Endodermal cell (in vitro differentiated cells): Measurements from ENCODE around the gene MTMR12. TPM values are rescaled to one million over a fixed set of nuclear protein-coding genes. Genes with fewer than 3 reads are reported as not detected.
A peak's percentile ranks its signal among the peaks of the same experiment; 100 is the strongest.

Experiments used
- DNase-seq: peaks from one replicate; pipeline ENCODE4 v3.0.0-alpha.2; 2017
- H3K27ac ChIP-seq: 2 replicates; pipeline ENCODE4 v1.5.1; 2013; ENCODE audit warnings: mild to moderate bottlenecking, low read depth, low read length, moderate library complexity
- H3K27me3 ChIP-seq: 2 replicates; pipeline ENCODE4 v1.6.1; 2013; ENCODE audit warnings: mild to moderate bottlenecking, low read length, moderate library complexity; ENCODE audit not compliant: insufficient read depth, control insufficient read depth, poor library complexity, severe bottlenecking
- H3K36me3 ChIP-seq: 2 replicates; pipeline ENCODE4 v1.7.0; 2013; ENCODE audit warnings: mild to moderate bottlenecking, low read length, moderate library complexity; ENCODE audit not compliant: control insufficient read depth, insufficient read depth
- H3K4me1 ChIP-seq: one replicate; pipeline ENCODE4 v1.7.0; 2013; ENCODE audit warnings: low read length; ENCODE audit not compliant: control insufficient read depth, insufficient read depth
- H3K4me3 ChIP-seq: 2 replicates; pipeline ENCODE4 v1.5.1; 2013; ENCODE audit warnings: mild to moderate bottlenecking, low read length, moderate library complexity
- H3K9ac ChIP-seq: 2 replicates; pipeline ENCODE4 v1.6.1; 2013; ENCODE audit warnings: mild to moderate bottlenecking, low read length, moderate library complexity; ENCODE audit not compliant: poor library complexity, severe bottlenecking; ENCODE audit errors: extremely low read depth
- H3K9me3 ChIP-seq: 2 replicates; pipeline ENCODE4 v1.6.1; 2013; ENCODE audit warnings: mild to moderate bottlenecking, low read length, moderate library complexity; ENCODE audit not compliant: control insufficient read depth
- H3K27ac Mint-ChIP-seq: 2 replicates; pipeline ENCODE4 v1.8.0; 2020; ENCODE audit warnings: mixed read lengths
- H3K27me3 Mint-ChIP-seq: 2 replicates; pipeline ENCODE4 v1.8.0; 2021; ENCODE audit warnings: mild to moderate bottlenecking, mixed read lengths; ENCODE audit not compliant: insufficient read depth
- H3K36me3 Mint-ChIP-seq: 2 replicates; pipeline ENCODE4 v1.8.0; 2020; ENCODE audit warnings: low read depth, mixed read lengths
- H3K4me1 Mint-ChIP-seq: 2 replicates; pipeline ENCODE4 v1.8.0; 2020; ENCODE audit warnings: mixed read lengths
- H3K4me3 Mint-ChIP-seq: 2 replicates; pipeline ENCODE4 v1.8.0; 2020; ENCODE audit warnings: mild to moderate bottlenecking, moderate library complexity, mixed read lengths
- H3K9me3 Mint-ChIP-seq: 2 replicates; pipeline ENCODE4 v1.8.0; 2020; ENCODE audit warnings: mild to moderate bottlenecking, mixed read lengths
- CTCF ChIP-seq: fragments of 200-600 bp; sonication (generic); conservative IDR thresholded peaks from 2 replicates; pipeline ENCODE4 v1.5.0; 2021; ENCODE audit warnings: antibody characterized with exemption, mild to moderate bottlenecking
- WGBS, 2 experiments: methylation state at CpG; one replicate each; pipeline versions ENCODE4 v1.1.5 to v1.1.7; 2013; ENCODE audit warnings: missing lambda C conversion rate in 2 of 2, mixed read lengths in 1 of 2; ENCODE audit not compliant: insufficient coverage in 1 of 2, insufficient read length in 1 of 2; 5-methylcytosine and 5-hydroxymethylcytosine counted together
- total RNA-seq, 2 donors: library from RNA; stranded (reverse); fragmentation: NEBNext Ultra II Directional in 1 of 2; extraction: Animal tissue kit (Norgen Biotek cat#: 25700) in 1 of 2; gene quantifications; 2 replicates in 1 of 2; 3 replicates in 1 of 2; pipeline ENCODE4 v1.2.1, GENCODE V29; 2021

MTMR12 gene
- total RNA-seq, 2 donors from 2014 or later: 32.7 to 33.3 TPM

GRCh38 chr5:32355686-32356085 lies 42.9 kb upstream of the MTMR12 start:
- no peak overlapping the region for H3K9ac ChIP-seq
- Mint-ChIP-seq H3K4me3 (no peak overlapping the region), H3K36me3 (peaks cover 60% of the 10 kb centered on the region), H3K27me3 (no peaks in the 10 kb centered on the region), H3K4me1 (no peaks in the 10 kb centered on the region), H3K9me3 (peaks cover 5% of the 10 kb centered on the region), H3K27ac (no peak overlapping the region)
- TF ChIP-seq CTCF: no peak
- no peaks in the 10 kb centered on the region for H3K4me1 ChIP-seq
- no peak for DNase-seq
- 98 to 100% methylated on average over 1 to 4 of the region's 4 CpGs for WGBS, 2 experiments
- no peaks in the 10 kb centered on the region for H3K27me3 ChIP-seq
- H3K27ac ChIP-seq: no peak overlapping the region
- peaks cover 24% of the 10 kb centered on the region for H3K9me3 ChIP-seq
- H3K36me3 ChIP-seq: peaks cover 69% of the 10 kb centered on the region
- H3K4me3 ChIP-seq: no peak overlapping the region

- no peak overlapping the region for H3K4me3 Mint-ChIP-seq
- H3K36me3 Mint-ChIP-seq: peaks cover 43% of the 10 kb centered on the region
- H3K27me3 Mint-ChIP-seq: no peaks in the 10 kb centered on the region
- H3K9me3 Mint-ChIP-seq: peaks cover 14% of the 10 kb centered on the region
- Histone ChIP-seq H3K9ac (no peak overlapping the region), H3K27ac (peak overlapping the region; percentile 2), H3K9me3 (peaks cover 25% of the 10 kb centered on the region), H3K36me3 (peaks cover 50% of the 10 kb centered on the region), H3K4me1 (no peaks in the 10 kb centered on the region), H3K27me3 (no peaks in the 10 kb centered on the region), H3K4me3 (no peak overlapping the region)
- no peak overlapping the region for H3K27ac Mint-ChIP-seq
- no peak for DNase-seq
- TF ChIP-seq CTCF: no peak
- H3K4me1 Mint-ChIP-seq: no peaks in the 10 kb centered on the region
- 96% methylated on average over 9 of the region's 9 CpGs for WGBS, 2 experiments
These were observed 40.7 kb upstream of the MTMR12 start for GRCh38 chr5:32353420-32353819.

- no peak overlapping the region for H3K4me3 Mint-ChIP-seq
- H3K9me3 Mint-ChIP-seq: peaks cover 19% of the 10 kb centered on the region
- peaks cover 40% of the 10 kb centered on the region for H3K36me3 Mint-ChIP-seq
- Histone ChIP-seq H3K36me3 (peaks cover 42% of the 10 kb centered on the region), H3K27ac (no peak overlapping the region), H3K9me3 (peaks cover 28% of the 10 kb centered on the region), H3K27me3 (no peaks in the 10 kb centered on the region), H3K9ac (no peak overlapping the region), H3K4me3 (no peak overlapping the region), H3K4me1 (no peaks in the 10 kb centered on the region)
- TF ChIP-seq CTCF: no peak
- no peaks in the 10 kb centered on the region for H3K27me3 Mint-ChIP-seq
- no peaks in the 10 kb centered on the region for H3K4me1 Mint-ChIP-seq
- 94 to 96% methylated on average over 5 to 8 of the region's 8 CpGs for WGBS, 2 experiments
- no peak overlapping the region for H3K27ac Mint-ChIP-seq
- no peak for DNase-seq
These were observed 39.9 kb upstream of the MTMR12 start for GRCh38 chr5:32352685-32353084.
